Stimulated activated CD4-positive, alpha-beta T cell treated with anti-CD3 and anti-CD28 coated beads, Interleukin-15, amount 100 ng/mL, for 48 hours (primary cell): ENCODE results near the gene PRDM16.

Experiments used
- DNase-seq, 2 donors: peaks; one replicate each; pipeline ENCODE4 v3.0.0-alpha.2; 2020; ENCODE audit warnings: low read depth in 2 of 2

The PRDM16 gene

DNA sequence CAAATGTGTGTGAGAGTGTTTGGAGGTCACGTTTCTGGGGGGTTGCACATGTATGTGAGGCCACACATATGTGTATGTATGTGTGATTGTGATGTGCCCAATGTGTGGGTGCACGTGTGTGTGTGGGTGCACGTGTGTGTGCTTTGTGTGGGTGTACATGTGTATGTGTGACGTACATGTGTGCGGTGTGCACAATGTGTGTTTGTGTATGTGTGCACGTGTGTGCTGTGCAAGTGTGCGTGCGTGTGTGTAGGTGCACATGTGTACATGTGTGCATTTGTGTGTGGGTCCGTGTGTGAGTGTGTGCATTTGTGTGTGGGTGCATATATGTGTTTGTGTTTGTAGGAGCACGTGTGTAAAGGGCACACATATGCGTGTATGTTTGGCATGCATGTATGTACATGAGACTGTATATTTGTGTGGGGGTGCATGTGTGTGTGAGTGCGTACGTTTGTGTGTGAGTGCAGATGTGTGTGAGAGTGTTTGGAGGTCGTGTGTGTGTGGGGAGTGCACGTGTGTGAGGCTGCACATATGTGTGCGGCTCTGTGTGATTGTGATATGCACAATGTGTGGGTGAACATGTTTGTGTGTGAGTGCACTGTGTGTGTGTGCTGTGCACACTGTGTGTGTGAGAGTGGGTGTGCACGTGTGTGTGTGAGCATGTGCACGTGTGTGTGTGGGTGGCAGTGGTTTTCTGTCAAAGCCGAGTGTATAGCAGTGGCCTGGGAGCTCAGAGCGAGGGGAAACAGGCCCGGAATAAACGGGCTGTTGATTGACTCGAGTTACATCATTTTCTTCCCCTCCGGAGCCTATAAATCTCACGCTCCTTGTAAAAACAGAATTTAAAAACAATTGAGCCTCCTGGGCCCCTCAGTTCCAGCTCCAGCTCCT, 252.8 kb downstream of the PRDM16 start:
- DNase-seq, result no peak

DNA sequence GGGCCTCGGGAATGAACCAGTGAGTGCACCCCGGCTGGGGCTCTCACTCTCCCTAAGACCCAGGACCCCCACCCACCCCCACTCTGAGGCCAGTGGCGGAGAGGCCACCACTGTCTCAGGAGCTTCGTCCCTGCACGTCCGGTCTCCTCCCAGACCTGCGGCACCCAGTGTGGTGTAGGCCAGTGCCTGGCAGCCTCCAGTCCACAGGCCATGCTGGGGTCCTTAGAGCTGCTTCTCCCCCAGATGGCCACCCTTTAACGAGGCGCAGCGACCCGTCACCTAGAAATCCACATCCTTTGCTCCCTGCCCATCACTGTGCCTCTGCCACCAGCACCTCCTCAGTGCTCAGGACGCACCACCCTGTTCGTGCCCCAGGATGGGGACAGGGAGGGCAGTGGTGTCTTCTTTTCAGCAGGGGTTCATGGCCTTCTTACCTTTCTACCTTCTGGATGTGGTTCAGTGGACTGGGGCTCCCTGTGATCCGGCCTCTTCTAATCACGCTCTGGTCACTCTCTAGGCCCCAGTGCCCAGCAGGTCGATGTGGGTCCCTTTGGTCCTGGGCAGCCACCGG, 253.5 kb downstream of the PRDM16 start:
- DNase-seq, result no peak

DNA sequence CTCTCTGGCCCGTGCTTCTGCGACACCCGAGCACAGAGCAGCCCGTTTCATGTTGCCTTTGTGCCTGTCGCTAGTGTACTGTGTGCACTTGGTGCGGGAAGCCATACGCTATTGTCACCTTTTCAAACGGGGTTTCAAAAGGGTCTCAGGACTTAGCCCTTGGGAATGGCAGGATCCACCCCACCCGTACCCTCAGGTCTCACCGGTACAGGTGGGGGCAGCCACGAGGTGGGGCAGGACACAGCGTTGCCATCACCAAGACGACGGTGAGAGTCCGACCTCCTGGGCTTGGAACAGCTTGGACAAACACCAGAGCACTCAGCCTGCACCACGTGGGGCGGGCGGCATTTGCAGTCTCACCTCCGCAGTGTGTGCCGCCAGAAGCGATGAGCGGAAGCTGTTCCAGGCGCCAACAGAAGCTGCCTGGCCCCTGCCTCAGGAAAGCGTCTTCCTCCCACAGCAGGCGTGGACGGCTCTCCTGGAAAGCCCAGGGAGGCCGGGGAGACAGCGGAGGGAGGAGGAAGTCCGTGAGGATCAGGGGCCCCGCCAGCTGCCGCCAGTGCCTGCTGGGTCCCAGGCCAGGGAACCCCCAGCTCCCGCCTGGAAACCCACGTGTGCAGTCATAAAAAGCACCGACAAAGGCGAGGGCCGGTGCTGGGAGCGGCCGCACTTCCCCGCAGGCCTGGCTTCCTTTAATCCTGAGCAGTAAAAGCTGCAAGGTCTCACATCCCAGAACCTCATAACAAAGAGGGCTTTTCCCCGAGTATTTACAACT, 254.2 kb downstream of the PRDM16 start:
- DNase-seq, result no peak

DNA sequence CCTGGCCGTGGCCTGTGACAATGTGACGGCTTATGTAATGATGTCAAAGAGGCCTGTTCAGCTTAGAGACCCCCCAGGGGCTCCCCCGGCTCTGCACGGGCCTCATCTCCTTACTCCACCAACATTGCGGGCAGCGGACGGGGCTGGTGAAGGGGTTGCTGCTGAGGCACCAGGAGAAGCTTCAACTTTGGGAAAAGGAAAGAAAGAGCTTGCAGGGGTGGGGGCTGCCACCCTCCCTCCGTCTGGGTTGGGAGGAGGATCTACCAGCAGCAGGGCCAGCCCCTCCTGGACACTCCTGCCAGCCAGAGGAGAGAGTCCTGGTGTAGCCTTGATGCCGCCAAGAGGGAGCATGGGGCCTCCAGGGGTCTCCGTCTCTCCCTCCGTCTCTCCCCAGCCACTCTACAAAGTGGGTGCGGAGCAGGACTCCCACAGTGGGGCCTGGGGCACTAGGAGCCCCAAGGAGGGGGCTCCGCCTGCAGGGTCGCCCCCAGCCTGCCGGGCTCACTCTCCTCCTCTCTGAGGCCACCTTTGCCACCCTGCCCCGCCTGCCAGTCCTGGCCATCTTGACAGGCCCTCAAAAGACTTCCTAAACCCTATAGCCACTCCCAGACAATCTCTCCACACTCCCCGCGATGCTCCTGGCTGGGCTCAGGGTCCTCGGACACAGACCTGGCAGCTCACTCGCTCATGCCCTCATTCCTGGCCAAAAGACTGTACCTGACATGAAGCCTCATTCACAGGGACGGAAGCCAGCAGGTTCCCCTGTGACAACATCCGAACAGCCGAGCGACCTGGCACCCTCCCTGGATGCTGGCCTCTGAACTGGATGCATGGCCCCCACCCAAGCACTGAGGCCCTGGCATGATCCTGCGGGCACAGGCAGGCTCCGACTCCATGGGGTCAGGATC, 255.0 kb downstream of the PRDM16 start:
- no peak for DNase-seq

DNA sequence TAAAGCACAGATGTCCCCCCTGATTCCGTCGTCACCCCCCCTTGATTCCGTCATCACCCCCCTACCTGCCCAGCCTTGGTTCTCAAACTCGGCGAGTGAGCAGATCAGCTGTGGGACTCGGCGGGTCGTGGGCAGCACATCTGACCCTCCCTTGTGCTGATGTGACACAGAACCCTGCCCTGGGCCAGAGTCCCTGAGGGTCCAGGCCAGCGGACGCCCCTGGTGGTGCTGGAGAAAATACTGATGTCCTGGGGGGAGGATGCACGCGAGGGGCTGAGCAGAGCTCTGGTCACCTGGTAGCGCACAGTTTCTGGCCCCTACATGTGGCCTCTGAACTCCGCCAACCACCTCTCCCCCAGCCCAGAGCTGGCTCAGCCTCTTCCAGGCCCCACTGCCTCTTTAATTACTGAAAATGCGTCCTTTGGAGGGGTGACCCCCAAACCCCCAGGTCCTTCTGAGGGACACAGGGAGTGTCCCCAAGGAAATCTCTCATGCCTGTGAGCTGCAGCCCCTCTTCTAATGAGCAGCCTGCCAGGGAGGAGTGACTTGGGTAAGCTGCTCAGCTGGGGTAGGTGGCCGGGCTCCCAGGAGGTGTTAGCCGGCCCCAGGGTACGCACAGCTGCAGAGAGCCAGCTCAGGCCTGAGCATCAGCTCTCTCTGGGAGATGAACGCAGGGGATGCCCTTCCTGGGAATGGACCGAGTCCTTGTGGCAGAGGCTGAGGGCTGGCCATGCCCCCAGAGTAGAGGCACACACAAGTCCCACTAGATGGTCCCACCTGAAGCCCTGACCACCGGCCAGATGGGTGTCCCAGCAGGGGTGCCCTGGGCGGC, 255.9 kb downstream of the PRDM16 start:
- DNase-seq, result no peak

DNA sequence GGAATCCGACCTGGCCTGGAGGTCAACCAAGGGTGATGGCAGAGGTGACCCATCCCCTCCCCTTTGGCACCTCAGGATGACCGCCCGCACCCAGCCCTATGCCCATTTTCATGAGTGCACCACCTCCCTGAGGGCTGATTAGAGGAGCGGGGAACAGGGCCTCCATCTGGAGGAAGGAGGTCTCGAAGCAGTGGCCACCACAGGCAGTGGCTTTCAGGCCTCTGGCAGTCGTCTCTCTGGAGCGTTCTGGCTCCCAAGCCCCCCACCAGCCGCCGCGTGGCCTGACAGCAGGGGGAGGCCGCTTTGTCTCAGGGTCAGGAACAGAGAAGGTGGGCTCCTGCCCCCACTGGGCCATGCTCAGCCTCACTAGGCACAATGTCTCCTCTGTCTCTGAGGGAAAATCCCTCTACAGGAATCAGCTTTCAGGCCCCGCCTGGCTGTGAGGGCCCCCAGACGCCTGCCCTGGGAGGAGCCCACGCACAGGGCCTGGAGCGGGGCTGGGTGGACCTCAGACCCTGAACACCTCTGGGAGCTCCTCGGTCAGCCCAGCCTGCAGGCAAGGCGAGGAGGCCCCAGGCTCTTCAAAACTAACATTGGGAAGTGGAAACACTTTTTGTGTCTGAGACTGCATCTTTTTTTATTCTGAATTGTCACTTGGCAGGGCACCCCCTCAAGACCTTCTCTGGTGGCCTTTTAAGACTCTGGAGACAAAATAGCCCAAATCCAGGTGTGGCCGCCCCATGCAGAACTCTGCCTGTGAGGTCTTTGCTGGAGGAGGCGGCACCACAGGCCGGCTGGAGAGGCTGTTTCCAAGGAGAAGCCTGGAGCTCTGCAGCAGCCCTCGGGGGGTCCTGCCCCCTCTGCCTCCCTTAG, 257.7 kb downstream of the PRDM16 start:
- DNase-seq, result no peak

DNA sequence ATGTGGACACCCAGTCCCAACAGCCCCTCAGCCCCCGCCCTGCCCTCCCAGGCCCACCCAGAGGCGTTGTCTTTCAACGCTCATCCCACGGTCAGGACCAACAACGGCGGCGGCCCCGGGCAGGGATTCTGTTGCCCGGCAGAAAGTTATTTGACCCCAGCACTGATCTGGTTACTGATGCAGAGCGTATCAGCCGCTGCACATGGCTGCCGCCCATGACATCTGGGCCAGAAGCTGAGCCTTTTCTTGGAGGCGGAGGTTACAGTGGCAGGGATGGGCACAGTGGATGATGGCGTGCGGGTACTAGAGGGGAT, 258.3 kb downstream of the PRDM16 start:
- DNase-seq, result no peak

DNA sequence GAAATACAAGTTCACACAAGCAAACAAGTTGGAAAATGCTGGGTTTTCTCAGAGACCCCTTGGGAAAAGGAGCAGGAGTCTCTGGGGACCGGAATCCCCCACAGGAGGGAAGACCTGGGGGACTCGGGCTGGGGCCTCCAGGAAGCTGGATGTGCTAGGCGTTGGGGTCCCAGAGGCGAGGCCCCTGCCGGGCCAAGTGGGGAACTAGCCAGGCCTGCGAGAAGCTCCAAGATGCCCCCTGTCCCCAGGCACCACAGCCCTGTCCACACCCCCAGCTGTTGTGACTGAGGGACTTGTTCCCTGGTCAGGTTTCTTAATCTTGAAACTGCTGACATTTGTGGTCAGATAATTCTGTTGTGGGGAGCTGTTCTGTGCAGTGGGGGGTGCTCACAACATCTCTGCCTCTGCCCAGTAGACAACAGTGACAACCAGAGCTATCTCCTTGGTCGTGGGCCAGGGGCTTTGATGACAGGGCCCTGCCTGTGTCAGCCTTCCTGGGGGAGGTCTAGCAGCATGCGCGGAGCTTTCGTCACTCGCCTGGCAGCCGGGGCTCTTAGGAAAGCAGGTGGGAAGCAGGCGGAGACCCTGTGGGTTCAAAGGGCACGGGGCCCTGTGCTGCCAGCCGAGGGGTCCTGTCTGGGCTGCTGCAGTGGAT, 259.1 kb downstream of the PRDM16 start:
- no peak for DNase-seq

DNA sequence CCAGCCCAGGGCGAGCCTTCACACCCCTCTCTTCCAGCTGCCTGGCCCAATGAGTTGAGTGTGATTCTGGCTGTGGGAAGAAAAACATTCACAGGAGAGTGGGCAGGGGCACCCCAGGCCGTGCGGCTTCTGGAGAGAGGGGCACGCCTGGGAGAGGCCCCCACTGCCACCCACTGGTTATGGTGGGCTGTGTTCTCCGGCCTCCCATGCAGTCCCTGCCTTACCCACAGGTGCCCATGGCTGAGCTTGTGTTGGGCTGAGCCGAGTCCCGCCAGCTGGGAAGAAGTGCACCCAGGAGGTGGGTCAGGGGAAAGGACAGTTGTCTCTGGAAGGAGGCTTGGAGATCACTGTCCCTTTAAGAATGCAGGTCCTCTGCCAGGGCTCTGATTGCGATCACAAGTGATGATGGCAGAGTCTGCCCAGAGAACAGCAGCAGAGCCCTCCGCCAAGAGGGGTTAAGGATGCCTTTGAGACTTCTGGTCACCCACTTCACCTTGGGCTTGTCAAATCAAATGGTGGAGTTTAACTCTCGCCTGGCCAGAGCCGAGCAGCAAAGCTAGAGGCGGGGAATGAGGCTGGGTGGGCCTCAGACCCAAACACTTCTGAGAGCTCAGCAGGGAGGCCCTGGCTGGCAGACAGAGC, 260.8 kb downstream of the PRDM16 start:
- DNase-seq, result no peak

DNA sequence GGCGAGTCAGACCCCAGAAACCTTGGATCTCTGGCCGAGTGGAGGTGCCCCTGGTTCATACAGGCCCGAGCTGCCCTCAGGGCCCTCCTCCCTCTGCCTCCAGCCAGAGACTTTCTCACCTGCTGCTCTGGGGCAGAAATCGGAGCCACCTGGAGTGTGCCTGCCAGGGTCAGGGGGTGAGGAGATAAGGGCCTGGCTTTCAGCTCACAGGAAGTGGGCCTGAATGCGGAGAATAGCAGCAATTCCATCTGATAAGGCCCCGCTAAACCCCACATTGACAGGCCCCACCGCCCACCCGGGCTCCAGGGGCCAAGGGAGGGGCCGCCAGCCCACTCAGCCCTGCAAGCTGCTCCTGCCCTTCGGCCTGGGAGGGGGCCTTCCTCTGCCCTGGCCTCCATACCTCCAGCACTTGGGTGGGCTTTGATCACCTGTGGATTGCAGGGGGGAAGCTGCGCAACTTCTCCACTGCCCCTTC, 261.8 kb downstream of the PRDM16 start:
- DNase-seq, result no peak

DNA sequence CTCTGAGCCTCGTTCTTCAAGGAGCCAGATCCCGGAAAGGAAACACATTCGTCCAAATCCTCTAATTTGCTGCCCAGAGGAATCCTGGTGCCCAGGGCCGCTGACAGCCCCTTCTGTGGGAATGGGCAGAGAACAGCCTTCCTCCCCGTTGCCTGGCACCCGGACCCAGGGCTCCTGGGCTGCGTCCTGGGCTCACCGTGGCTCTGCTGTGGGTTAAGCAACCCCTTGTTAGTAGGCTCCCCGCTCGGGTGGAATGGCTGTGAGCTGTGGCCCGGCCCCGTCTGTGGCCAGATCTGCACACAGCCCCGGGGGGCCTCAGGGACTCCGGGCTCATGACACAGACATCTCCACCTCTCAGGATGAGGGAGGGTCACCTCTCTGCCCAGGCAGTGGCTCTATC, 262.6 kb downstream of the PRDM16 start:
- DNase-seq, result no peak

DNA sequence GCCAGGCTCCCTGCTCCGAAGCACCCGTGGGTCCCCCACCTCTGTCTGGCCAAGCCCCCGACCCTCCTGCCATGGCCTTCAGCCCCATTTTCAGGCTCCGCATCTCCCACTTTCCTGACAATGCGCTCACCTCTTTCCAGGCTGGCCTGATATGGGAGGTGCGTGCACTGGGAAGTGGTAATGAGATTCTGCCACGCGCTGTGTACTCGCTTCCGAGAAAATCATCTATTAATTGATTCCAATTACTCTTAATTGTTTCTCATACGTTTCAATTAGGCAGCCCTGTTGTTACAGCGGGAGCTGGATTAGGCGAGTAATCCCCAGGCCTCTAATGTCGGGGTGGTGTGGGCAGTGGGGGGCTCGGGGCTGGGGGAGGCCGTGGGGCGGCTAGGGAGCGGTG, 263.0 kb downstream of the PRDM16 start:
- no peak for DNase-seq

DNA sequence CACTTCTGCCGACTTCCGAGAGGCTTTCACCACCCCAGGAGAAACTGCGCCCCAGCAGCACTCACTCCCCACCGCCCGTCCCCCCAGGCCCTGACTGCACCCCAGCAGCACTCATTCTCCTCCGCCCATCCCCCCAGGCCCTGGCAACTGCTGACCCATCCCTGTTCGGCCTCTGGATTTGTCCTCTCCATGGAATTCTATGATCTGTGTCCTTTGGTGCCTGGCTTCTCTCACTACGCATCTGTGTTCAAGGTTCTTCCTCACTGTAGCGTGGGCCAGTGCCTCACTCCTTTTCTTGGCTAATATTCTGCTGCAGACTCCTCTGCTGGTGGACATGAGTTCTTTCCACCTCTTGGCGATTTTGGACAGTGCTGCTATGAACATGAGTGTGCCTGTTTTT, 263.7 kb downstream of the PRDM16 start:
- no peak for DNase-seq

DNA sequence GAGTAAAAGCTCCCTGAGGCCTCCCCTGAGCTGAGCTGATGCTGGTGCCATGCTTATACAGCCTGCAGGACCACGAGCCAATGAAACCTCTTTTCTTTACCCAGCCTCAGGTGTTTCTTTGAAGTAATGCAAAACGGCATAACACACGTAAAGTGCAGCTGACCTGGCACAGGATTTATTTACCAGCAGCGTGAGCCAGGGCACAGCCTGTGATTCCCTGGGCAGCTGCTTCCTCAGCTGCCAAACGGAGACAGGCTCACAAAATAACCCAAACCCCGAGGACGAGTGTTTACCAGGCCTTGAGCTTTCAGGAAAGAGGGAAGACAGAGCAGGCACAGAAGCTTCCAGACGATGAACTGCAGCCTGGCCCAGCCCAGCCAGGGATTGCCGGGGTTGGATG, 264.9 kb downstream of the PRDM16 start:
- no peak for DNase-seq

DNA sequence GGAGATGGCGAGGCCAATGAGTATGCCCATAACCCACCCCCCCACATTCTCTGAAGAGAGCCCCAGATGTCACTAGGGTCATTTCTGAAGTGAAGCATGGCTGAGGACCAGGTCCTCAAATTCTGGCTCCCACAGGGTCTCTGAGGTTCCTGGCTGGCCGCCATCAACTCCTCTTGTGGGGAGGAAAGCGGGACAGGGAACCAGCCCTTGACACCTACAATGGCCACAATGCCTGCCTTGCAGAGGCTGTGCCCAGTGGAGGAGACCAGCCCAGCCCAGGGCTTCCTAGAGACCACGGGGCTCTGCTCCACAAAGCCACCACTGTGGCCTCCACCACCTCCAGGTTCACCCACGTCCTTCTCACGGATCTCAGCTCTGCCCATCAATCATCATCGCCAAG, 265.4 kb downstream of the PRDM16 start:
- no peak for DNase-seq

DNA sequence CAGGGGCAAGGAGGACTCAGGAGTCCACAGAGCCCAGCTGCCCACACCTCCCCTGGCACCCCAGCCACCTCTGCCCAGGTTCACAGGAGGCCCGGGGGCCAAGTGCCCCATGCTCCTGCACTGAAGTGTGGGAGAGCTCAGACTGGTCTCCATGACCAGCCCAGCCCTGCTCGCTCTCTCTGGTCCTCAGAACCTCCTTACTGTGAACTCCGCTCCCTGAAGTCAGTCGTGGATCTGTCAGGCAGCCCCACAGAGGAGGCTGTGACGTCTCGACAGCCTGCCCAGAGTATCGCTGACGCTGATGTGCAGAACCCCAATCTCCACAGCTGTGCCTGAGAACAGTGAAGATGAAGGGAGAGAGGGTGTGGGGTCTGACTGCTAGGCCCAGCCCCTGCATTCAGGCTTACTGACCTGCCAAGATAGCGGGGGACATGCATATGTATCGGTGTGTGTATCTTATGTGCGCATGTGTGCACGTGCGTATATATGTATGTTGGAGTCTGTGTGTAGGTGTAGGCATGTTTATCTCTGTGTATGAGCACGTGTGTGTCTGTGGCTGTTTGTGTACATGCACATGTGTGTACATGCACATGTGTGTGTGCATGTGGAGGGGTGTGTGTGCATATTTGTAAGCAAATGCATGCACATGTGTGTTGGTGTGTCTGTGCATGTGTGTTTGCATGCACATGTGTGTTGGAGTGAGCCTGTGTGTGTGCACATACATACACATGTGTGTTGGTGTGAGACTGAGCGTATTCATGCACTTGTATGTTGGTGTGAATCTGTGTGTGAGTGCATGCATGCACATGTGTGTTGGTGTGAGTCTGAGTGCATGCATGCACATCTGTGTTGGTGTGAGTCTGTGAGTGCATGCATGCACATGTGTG, 267.0 kb downstream of the PRDM16 start:
- DNase-seq, result no peak
